Endothelial cell of umbilical vein (primary cell): ENCODE measurements around the gene NRROS. TPM values are rescaled to one million over a fixed set of nuclear protein-coding genes. Genes with fewer than 3 reads are reported as not detected.
A peak's percentile ranks its signal among the peaks of the same experiment; 100 is the strongest.

Experiments used
- BruUV-seq: library from RNA; stranded (reverse); fragments of 400-500 nt; replicated peaks from 2 replicates; lab custom pipeline; 2021; lab: Mats Ljungman, UMichigan
- CTCF ChIA-PET: fragments of 300-600, 350-600 bp; sonication (Branson Sonifier 250); formaldehyde crosslinking; loops from one replicate; lab custom pipeline; 2021; ENCODE audit warnings: antibody characterized with exemption, inconsistent platforms; lab: Charles Lee
- POLR2A ChIA-PET: fragments of 300-600, 350-600 bp; sonication (Branson Sonifier 250); formaldehyde crosslinking; loops from one replicate; lab custom pipeline; 2021; ENCODE audit warnings: antibody characterized with exemption, inconsistent platforms; lab: Charles Lee
- DNase-seq: peaks from one replicate; pipeline ENCODE4 v3.0.0-alpha.2; 2011; ENCODE audit warnings: low read depth, low spot score
- FAIRE-seq: peaks from 2 replicates; lab custom pipeline; 2011; peaks lifted over from hg19 to GRCh38; lab: Jason Lieb, UNC
- H2AFZ ChIP-seq: 2 replicates; pipeline ENCODE4 v1.6.0; 2012; ENCODE audit warnings: low read depth, low read length, control low read depth, inconsistent platforms
- H3K27ac ChIP-seq: 2 replicates; pipeline ENCODE4 v1.5.1; 2011; ENCODE audit warnings: low read depth, mild to moderate bottlenecking, control low read depth, low read length, moderate library complexity; ENCODE audit not compliant: insufficient read depth
- H3K27me3 ChIP-seq, 2 experiments: 2 replicates each; pipeline versions ENCODE4 v1.6.0 to v1.6.1; 2011; ENCODE audit warnings: low read length in 2 of 2, mixed read lengths in 1 of 2; ENCODE audit not compliant: control insufficient read depth in 2 of 2, insufficient read depth in 2 of 2
- H3K36me3 ChIP-seq, 2 experiments: 2 replicates in 1 of 2; 3 replicates in 1 of 2; pipeline ENCODE4 v1.5.1; 2011; ENCODE audit warnings: low read length in 2 of 2, mild to moderate bottlenecking in 1 of 2, moderate library complexity in 1 of 2; ENCODE audit not compliant: control insufficient read depth in 2 of 2, insufficient read depth in 2 of 2; ENCODE audit errors: extremely low read depth in 1 of 2
- H3K4me1 ChIP-seq: 3 replicates; pipeline ENCODE4 v1.5.1; 2011; ENCODE audit warnings: mild to moderate bottlenecking, low read length; ENCODE audit not compliant: control insufficient read depth, insufficient read depth; ENCODE audit errors: extremely low read depth
- H3K4me2 ChIP-seq: 2 replicates; pipeline ENCODE4 v1.6.1; 2011; ENCODE audit warnings: low read length, control low read depth, mixed read lengths; ENCODE audit not compliant: insufficient read depth
- H3K4me3 ChIP-seq, 3 experiments: fragments of 200-600 bp in 1 of 3; sonication (generic), shearing (Covaris generic) in 1 of 3; replicated peaks in 1 of 3; 2 replicates each; pipeline ENCODE4 v1.5.1; 2011 to 2016; ENCODE audit warnings: control low read depth in 3 of 3, low read length in 3 of 3, mild to moderate bottlenecking in 2 of 3, inconsistent platforms in 1 of 3, low read depth in 1 of 3, moderate library complexity in 1 of 3; ENCODE audit not compliant: insufficient read depth in 1 of 3
- H3K79me2 ChIP-seq: 2 replicates; pipeline ENCODE4 v1.6.0; 2012; ENCODE audit warnings: low read length, inconsistent platforms; ENCODE audit not compliant: control insufficient read depth, insufficient read depth
- H3K9ac ChIP-seq: replicated peaks from 2 replicates; pipeline ENCODE3; 2011; ENCODE audit warnings: low read length, control low read depth; ENCODE audit not compliant: insufficient read depth; ENCODE audit errors: extremely low read depth
- H3K9me1 ChIP-seq: replicated peaks from 3 replicates; pipeline ENCODE4 v1.6.0; 2011; ENCODE audit warnings: mild to moderate bottlenecking, low read length; ENCODE audit not compliant: control insufficient read depth, insufficient read depth; ENCODE audit errors: extremely low read depth
- H3K9me3 ChIP-seq: replicated peaks from 2 replicates; pipeline ENCODE4 v1.5.1; 2012; ENCODE audit warnings: low read length, inconsistent platforms; ENCODE audit not compliant: control insufficient read depth, insufficient read depth
- H4K20me1 ChIP-seq: replicated peaks from 2 replicates; pipeline ENCODE3; 2011; ENCODE audit warnings: mild to moderate bottlenecking, low read length; ENCODE audit not compliant: control insufficient read depth, insufficient read depth; ENCODE audit errors: extremely low read depth
- CTCF ChIP-seq, 2 donors: IDR thresholded peaks; 1 replicate in 1 of 2; 2 replicates in 1 of 2; pipeline ENCODE4 v1.5.1; 2011; ENCODE audit warnings: low read length in 2 of 2, mild to moderate bottlenecking in 2 of 2, moderate library complexity in 2 of 2, control low read depth in 1 of 2, inconsistent platforms in 1 of 2, low read depth in 1 of 2; ENCODE audit not compliant: insufficient read depth in 1 of 2; ENCODE audit errors: extremely low read depth in 1 of 2
- EZH2 ChIP-seq: IDR thresholded peaks from 2 replicates; pipeline ENCODE4 v1.6.1; 2012; ENCODE audit warnings: borderline replicate concordance, low read depth, mild to moderate bottlenecking, moderate library complexity, low read length, inconsistent platforms; ENCODE audit not compliant: severe bottlenecking
- FOS ChIP-seq: IDR thresholded peaks from 2 replicates; pipeline ENCODE4 v1.6.1; 2011; ENCODE audit warnings: mild to moderate bottlenecking, low read length, moderate library complexity, borderline replicate concordance; ENCODE audit not compliant: insufficient read depth
- GATA2 ChIP-seq: IDR thresholded peaks from 2 replicates; pipeline ENCODE4 v1.7.0; 2011; ENCODE audit warnings: low read depth, mild to moderate bottlenecking, moderate library complexity, mixed read lengths, low read length; ENCODE audit not compliant: insufficient read length, insufficient read depth
- JUN ChIP-seq: IDR thresholded peaks from 2 replicates; pipeline ENCODE4 v1.6.1; 2011; ENCODE audit warnings: borderline replicate concordance, low read depth; ENCODE audit not compliant: insufficient read length, insufficient read depth
- MAX ChIP-seq: IDR thresholded peaks from 2 replicates; pipeline ENCODE4 v1.6.1; 2011; ENCODE audit not compliant: insufficient read depth, insufficient read length
- MYC ChIP-seq: IDR thresholded peaks from one replicate; pipeline ENCODE4 v1.6.1; 2011; ENCODE audit warnings: mild to moderate bottlenecking, low read depth, low read length
- POLR2A ChIP-seq: IDR thresholded peaks from 2 replicates; pipeline ENCODE4 v1.6.1; 2012; ENCODE audit warnings: low read depth, mild to moderate bottlenecking, control low read depth, low read length
- POLR2AphosphoS5 ChIP-seq: IDR thresholded peaks from 2 replicates; pipeline ENCODE4 v1.6.1; 2012; ENCODE audit warnings: low read depth, mild to moderate bottlenecking, control low read depth, low read length, moderate library complexity; ENCODE audit not compliant: insufficient read depth
- dilution Hi-C: fragments of 300-500 bp; cut with MboI; formaldehyde crosslinking; loops from one replicate; pipeline ENCODE4 v1.15.0; 2019; ENCODE audit warnings: low sequenced_read_pairs; ENCODE audit not compliant: extremely low pct_ligation_motif_present
- intact Hi-C: fragments of 100-400 bp; cut with micrococcal nuclease; formaldehyde crosslinking; loops from one replicate; pipeline ENCODE4 v1.10.0; 2022
- polyA plus RNA-seq, 4 experiments: library from polyadenylated mRNA; depleted of rRNA in 3 of 4; stranded (reverse) in 3 of 4; unstranded in 1 of 4; fragments of >200 nt; gene quantifications; 2 replicates each; pipeline versions ENCODE4 v1.2.1 to v1.2.3, GENCODE V29; 2011 to 2012; ENCODE audit warnings: missing spikeins in 1 of 4
- total RNA-seq: library from RNA; stranded (reverse); gene quantifications from 2 replicates; pipeline ENCODE4 v1.2.3, GENCODE V29; 2021

NRROS gene
- total and polyA plus RNA-seq, 2 donors (not counting 3 experiments of a cell fraction or from before 2014, with no cell fraction given): 8.1 to 15.6 TPM

- BruUV-seq: no TSS peak
- Histone ChIP-seq H3K4me1 (peaks cover 19% of the 10 kb centered on the region), H2AFZ (no peak overlapping the region), H3K9ac (no peak overlapping the region), H3K4me2 (no peak overlapping the region), H3K4me3 (no peak overlapping the region), H3K9me1 (no peaks in the 10 kb centered on the region), H3K36me3 (no peaks in the 10 kb centered on the region), H3K27me3 (no peaks in the 10 kb centered on the region), H3K9me3 (no peaks in the 10 kb centered on the region), H3K79me2 (no peaks in the 10 kb centered on the region), H4K20me1 (no peaks in the 10 kb centered on the region), H3K27ac (no peak overlapping the region)
- DNase-seq (no peak), FAIRE-seq (no peak)
- intact Hi-C loops (no loop called here), dilution Hi-C loops (no loop called here)
- ChIA-PET CTCF (interaction anchor here (1.0 kb wide), 1 partner anchor 37 kb away, joined by 3 read pairs; no protein-coding TSS in a partner anchor), POLR2A (no interaction called here)
- TF ChIP-seq CTCF (IDR thresholded peaks at IDR 0.05; ENCODE audit: extremely low read depth in 1 of 2, insufficient read depth in 1 of 2, low read depth in 1 of 2, low read length in 2 of 2): no peak
- TF ChIP-seq GATA2: no peak
Measured at GRCh38 chr3:196646666-196647216, 7.2 kb downstream of the NRROS start.

GRCh38 chr3:196650740-196651311, 11.3 kb downstream of the NRROS start:
- CTCF ChIA-PET: interaction anchor here (0.7 to 3.8 kb wide), 8 partner anchors 10 to 57 kb away, joined by 3 to 30 read pairs (median 4); partner anchors contain the start of gene NRROS

More at GRCh38 chr3:196650740-196651311, 11.3 kb downstream of the NRROS start:
- no peak overlapping the region for H3K27ac ChIP-seq
- H3K9ac ChIP-seq: no peak overlapping the region
- BruUV-seq: no TSS peak
- H3K9me3 ChIP-seq: no peaks in the 10 kb centered on the region
- H3K36me3 ChIP-seq: peaks cover 0 to 2% of the 10 kb centered on the region in 2 experiments
- no peaks in the 10 kb centered on the region for H3K79me2 ChIP-seq
- H3K4me1 ChIP-seq: peaks cover 24% of the 10 kb centered on the region
- no peaks in the 10 kb centered on the region for H3K27me3 ChIP-seq
- TF ChIP-seq JUN (peak; percentile 94), CTCF (IDR thresholded peaks at IDR 0.05; ENCODE audit: extremely low read depth in 1 of 2, insufficient read depth in 1 of 2, low read depth in 1 of 2, low read length in 2 of 2) (no peak), GATA2 (peak; percentile 98), MYC (peak; percentile 87), MAX (peak; percentile 58), EZH2 (no peak), FOS (peak; percentile 96), POLR2A (no peak), POLR2AphosphoS5 (peak; percentile 95)
- POLR2A ChIA-PET: interaction anchor here (0.6 to 0.9 kb wide), 4 partner anchors 11 to 1080 kb away, joined by 3 to 6 read pairs (median 3); no protein-coding TSS in a partner anchor
- intact Hi-C loops (loop anchor here (1.0 kb wide), 3 partner anchors 19 to 39 kb away; no protein-coding TSS in a partner anchor), dilution Hi-C loops (no loop called here)
- DNase-seq: peak; percentile 98
- FAIRE-seq: peak; percentile 100
- no peaks in the 10 kb centered on the region for H3K9me1 ChIP-seq
- peak overlapping the region; percentile 28 for H3K4me2 ChIP-seq
- no peak overlapping the region for H3K4me3 ChIP-seq
- H2AFZ ChIP-seq: no peak overlapping the region
- H4K20me1 ChIP-seq: no peaks in the 10 kb centered on the region
